Large intestine (tissue), 3 donors: Measurements from ENCODE around the gene ITGA3. TPM values are rescaled to one million over a fixed set of nuclear protein-coding genes. Genes with fewer than 3 reads are reported as not detected.

Experiments
- DNase-seq, 2 donors: peaks; one replicate each; pipeline versions ENCODE4 v3.0.0 to v3.0.0-alpha.2; 2013
- H3K27ac ChIP-seq: one replicate; pipeline ENCODE4 v1.5.1; 2013; ENCODE audit warnings: low read length
- H3K27me3 ChIP-seq: 2 replicates; pipeline ENCODE4 v1.6.1; 2013; ENCODE audit warnings: low read length; ENCODE audit not compliant: control insufficient read depth, insufficient read depth
- H3K36me3 ChIP-seq: 2 replicates; pipeline ENCODE4 v1.6.1; 2013; ENCODE audit warnings: low read length; ENCODE audit not compliant: control insufficient read depth, insufficient read depth
- H3K4me1 ChIP-seq: one replicate; pipeline ENCODE4 v1.6.1; 2013; ENCODE audit warnings: low read length; ENCODE audit not compliant: control insufficient read depth, insufficient read depth
- H3K4me3 ChIP-seq: one replicate; pipeline ENCODE4 v1.5.1; 2013; ENCODE audit warnings: low read length
- H3K9me3 ChIP-seq: one replicate; pipeline ENCODE4 v1.6.1; 2013; ENCODE audit warnings: mild to moderate bottlenecking, low read depth, low read length, moderate library complexity; ENCODE audit not compliant: control insufficient read depth
- WGBS: methylation state at CpG from one replicate; pipeline ENCODE4 v1.1.5; 2013; ENCODE audit warnings: low lambda C conversion rate; ENCODE audit not compliant: insufficient coverage; 5-methylcytosine and 5-hydroxymethylcytosine counted together
- polyA plus RNA-seq: library from polyadenylated mRNA; unstranded; fragments of 120-200 nt; gene quantifications from one replicate; pipeline ENCODE4 v1.2.1, GENCODE V29; 2013

The ITGA3 gene
- polyA plus RNA-seq, 1 donor: 61.8 TPM

DNA sequence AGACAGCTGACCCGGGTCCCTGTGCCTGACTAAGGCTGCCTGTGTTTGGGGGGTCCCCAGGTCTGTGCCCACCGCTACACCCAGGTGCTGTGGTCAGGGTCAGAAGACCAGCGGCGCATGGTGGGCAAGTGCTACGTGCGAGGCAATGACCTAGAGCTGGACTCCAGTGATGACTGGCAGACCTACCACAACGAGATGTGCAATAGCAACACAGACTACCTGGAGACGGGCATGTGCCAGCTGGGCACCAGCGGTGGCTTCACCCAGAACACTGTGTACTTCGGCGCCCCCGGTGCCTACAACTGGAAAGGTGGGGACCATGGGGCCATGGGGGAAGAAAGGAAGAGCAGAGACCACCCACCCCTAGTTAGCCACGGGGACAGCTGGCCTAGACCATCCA is 12.1 kb downstream of the ITGA3 start:
- no peak overlapping the region for H3K27ac ChIP-seq
- no peak overlapping the region for H3K4me3 ChIP-seq
- peaks cover 12% of the 10 kb centered on the region for H3K4me1 ChIP-seq
- peaks cover 56% of the 10 kb centered on the region for H3K36me3 ChIP-seq
- H3K9me3 ChIP-seq: peaks cover 9% of the 10 kb centered on the region
- H3K27me3 ChIP-seq: no peaks in the 10 kb centered on the region
- no peak for DNase-seq
- WGBS: no CpG with 5 or more reads among the region's 13 CpGs

DNA sequence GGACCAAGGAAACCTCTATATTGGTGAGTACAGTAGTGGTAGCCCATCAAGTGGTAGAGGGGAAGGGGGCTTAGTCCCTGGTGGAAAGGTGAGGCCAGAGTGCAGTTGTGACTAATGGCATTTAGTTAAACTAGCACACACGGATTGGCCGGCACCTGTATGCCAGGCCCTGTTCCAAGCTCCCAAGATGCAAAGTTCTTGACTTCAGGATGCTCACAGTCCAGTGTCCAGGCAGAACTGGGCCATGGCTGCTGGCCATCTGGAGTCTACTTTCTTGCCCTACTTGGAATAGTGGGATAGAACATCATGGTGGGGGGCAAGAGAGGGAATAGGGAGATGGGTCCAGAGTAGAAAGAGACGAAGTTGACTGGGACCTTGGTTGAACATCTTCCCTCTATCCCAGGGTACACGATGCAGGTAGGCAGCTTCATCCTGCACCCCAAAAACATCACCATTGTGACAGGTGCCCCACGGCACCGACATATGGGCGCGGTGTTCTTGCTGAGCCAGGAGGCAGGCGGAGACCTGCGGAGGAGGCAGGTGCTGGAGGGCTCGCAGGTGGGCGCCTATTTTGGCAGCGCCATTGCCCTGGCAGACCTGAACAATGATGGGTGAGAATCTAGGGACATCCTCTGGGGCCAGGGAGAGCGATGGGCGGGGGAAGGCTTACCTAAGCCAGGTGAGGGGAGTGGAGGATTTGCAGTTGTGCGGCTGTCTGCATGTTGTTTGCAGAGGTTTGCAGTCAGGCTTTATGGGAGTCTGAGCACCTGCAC is 15.2 kb downstream of the ITGA3 start:
- WGBS: no CpG with 5 or more reads among the region's 16 CpGs
- H3K9me3 ChIP-seq: peaks cover 9% of the 10 kb centered on the region
- H3K4me1 ChIP-seq: no peaks in the 10 kb centered on the region
- H3K27ac ChIP-seq: no peak overlapping the region
- no peak for DNase-seq
- no peak overlapping the region for H3K4me3 ChIP-seq
- peaks cover 81% of the 10 kb centered on the region for H3K36me3 ChIP-seq
- no peaks in the 10 kb centered on the region for H3K27me3 ChIP-seq

DNA sequence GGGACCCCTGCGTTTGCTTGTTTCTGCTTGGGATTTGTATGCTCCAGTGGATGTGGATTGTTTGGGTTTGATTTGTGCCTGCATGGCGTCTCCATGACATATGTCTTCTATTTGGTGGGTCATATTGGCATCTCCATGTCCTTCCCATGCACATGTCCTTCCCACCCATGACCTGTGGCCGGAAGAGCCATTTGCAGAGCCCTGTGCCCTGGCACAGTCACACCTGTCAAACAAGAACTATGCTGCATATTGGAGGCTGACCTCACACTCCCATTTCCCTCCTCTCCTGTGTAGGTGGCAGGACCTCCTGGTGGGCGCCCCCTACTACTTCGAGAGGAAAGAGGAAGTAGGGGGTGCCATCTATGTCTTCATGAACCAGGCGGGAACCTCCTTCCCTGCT is 15.8 kb downstream of the ITGA3 start:
- Histone ChIP-seq H3K4me3 (no peak overlapping the region), H3K4me1 (no peaks in the 10 kb centered on the region), H3K27me3 (no peaks in the 10 kb centered on the region), H3K27ac (no peak overlapping the region), H3K9me3 (peaks cover 9% of the 10 kb centered on the region), H3K36me3 (peaks cover 79% of the 10 kb centered on the region)
- no CpG with 5 or more reads among the region's 6 CpGs for WGBS
- no peak for DNase-seq

DNA sequence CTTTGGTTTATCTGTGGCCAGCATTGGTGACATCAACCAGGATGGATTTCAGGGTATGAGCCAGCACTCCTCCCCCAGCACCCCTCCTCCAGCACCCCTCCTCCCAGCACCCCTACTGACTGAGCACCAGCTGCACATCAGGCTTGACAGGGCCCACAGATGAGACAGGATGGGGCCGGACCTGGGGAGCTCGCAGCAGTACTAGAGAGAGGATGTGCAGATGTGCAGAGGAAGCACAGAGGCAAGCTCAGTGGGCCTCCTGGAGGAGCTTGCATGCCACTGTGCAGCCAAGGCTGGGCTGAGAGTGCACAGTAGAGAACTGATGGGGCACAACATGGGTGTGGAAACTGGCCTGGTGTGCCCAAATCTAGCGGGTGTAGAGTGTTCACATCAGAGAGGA is 16.2 kb downstream of the ITGA3 start:
- Histone ChIP-seq H3K27ac (no peak overlapping the region), H3K36me3 (peaks cover 77% of the 10 kb centered on the region), H3K27me3 (no peaks in the 10 kb centered on the region), H3K4me3 (no peak overlapping the region), H3K4me1 (no peaks in the 10 kb centered on the region), H3K9me3 (peaks cover 9% of the 10 kb centered on the region)
- no peak for DNase-seq
- no CpG with 5 or more reads among the region's 3 CpGs for WGBS

DNA sequence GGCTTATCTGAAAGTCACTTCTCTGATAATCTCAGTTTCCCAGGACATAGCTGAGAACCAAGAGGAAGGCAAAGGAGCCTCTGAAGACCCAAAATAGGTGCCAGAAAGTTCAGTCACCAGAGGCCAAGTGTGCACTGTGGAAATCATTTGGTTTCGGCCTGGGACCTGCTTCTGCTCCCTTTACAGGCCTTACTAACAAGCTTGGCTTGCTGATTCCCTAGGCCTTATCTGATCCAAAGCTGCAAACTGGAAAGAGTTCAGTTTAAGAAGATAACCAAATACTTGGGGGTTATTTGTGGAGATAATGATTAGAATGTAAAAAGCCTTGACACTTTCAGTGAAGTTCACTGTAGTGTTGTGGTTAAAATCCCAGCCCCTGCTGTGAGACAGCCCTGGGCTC is 17.0 kb downstream of the ITGA3 start:
- Histone ChIP-seq H3K36me3 (peaks cover 77% of the 10 kb centered on the region), H3K4me1 (no peaks in the 10 kb centered on the region), H3K9me3 (peaks cover 9% of the 10 kb centered on the region), H3K4me3 (no peak overlapping the region), H3K27ac (no peak overlapping the region), H3K27me3 (no peaks in the 10 kb centered on the region)
- DNase-seq: no peak
- WGBS: no CpG with 5 or more reads among the region's 1 CpG

DNA sequence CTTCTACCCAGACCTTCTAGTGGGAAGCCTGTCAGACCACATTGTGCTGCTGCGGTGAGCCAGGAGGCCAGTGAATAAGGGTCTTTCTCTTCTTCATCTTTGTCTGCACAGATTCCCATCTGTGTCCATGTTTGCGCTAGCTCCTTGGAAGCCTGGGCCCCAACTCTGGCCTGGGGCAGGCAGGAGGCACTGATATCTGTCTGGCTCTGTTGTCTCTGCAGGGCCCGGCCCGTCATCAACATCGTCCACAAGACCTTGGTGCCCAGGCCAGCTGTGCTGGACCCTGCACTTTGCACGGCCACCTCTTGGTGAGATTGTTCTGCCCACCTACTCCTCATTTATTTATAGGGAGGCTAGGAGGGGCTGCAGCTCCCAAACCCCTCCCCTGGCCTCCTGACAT is 18.3 kb downstream of the ITGA3 start:
- Histone ChIP-seq H3K27me3 (no peaks in the 10 kb centered on the region), H3K27ac (no peak overlapping the region), H3K4me3 (no peak overlapping the region), H3K9me3 (peaks cover 9% of the 10 kb centered on the region), H3K36me3 (peaks cover 81% of the 10 kb centered on the region), H3K4me1 (no peaks in the 10 kb centered on the region)
- DNase-seq: no peak
- WGBS: no CpG with 5 or more reads among the region's 6 CpGs

DNA sequence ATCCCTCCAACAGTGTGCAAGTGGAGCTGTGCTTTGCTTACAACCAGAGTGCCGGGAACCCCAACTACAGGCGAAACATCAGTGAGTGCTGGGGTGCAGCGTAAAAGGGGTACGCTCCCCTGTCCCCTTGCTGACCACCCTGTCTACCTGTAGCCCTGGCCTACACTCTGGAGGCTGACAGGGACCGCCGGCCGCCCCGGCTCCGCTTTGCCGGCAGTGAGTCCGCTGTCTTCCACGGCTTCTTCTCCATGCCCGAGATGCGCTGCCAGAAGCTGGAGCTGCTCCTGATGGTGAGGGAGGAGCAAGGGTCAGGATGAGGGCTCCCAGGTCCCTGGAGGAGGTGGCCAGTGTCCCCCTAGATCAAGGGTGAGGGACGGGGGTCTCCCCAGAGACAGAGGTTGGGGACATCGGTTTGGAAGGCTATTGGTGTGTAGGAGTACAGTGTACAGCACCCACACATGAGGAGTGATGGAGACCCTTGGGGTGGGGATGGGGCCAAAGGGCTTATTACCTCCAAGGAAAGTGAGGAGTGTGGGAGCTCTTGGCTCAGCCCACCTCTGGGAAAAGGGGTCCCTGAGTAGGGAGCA is 19.6 kb downstream of the ITGA3 start:
- Histone ChIP-seq H3K36me3 (peaks cover 85% of the 10 kb centered on the region), H3K9me3 (peaks cover 9% of the 10 kb centered on the region), H3K4me1 (no peaks in the 10 kb centered on the region), H3K27me3 (no peaks in the 10 kb centered on the region), H3K4me3 (no peak overlapping the region), H3K27ac (no peak overlapping the region)
- DNase-seq: no peak
- no CpG with 5 or more reads among the region's 16 CpGs for WGBS

DNA sequence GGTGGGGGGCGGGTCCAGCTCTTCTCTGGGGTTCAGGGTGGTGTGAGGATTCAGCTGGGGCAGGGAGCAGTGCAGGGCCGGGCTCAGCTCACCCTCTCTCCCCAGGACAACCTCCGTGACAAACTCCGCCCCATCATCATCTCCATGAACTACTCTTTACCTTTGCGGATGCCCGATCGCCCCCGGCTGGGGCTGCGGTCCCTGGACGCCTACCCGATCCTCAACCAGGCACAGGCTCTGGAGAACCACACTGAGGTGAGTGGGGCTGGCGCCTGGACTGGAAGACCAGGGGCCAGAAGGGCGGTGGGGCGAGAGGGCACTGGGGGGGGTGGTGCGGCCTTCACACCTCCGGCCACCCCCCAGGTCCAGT is 20.3 kb downstream of the ITGA3 start:
- H3K9me3 ChIP-seq: peaks cover 6% of the 10 kb centered on the region
- peaks cover 85% of the 10 kb centered on the region for H3K36me3 ChIP-seq
- no peak for DNase-seq
- WGBS: no CpG with 5 or more reads among the region's 16 CpGs
- no peak overlapping the region for H3K27ac ChIP-seq
- no peak overlapping the region for H3K4me3 ChIP-seq
- no peaks in the 10 kb centered on the region for H3K4me1 ChIP-seq
- H3K27me3 ChIP-seq: no peaks in the 10 kb centered on the region

DNA sequence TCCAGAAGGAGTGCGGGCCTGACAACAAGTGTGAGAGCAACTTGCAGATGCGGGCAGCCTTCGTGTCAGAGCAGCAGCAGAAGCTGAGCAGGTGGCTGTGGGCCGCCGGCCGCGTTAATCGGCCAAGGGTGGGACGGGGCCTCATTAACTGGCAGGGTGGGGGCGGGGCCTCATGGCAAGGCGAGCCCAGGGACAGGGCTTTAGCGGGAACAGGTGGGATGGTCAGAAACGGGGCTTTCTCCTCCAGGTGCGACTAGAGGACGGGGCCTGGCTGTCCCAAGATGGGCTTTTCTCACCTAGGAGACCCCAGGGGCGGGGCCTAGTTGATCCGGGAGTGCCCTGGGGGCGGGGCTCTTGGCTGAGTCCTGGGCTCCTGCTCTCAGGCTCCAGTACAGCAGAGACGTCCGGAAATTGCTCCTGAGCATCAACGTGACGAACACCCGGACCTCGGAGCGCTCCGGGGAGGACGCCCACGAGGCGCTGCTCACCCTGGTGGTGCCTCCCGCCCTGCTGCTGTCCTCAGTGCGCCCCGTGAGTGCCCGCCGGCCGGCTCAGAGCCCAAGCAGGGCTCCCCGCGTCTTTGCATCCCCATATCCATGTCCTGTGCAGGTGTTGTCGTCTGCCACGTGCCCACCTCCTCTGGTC is 20.8 kb downstream of the ITGA3 start:
- no peaks in the 10 kb centered on the region for H3K27me3 ChIP-seq
- H3K4me3 ChIP-seq: no peak overlapping the region
- peak in 1 of 2 donors; percentile 41 for DNase-seq
- peaks cover under 1% of the 10 kb centered on the region for H3K9me3 ChIP-seq
- H3K27ac ChIP-seq: no peak overlapping the region
- no peaks in the 10 kb centered on the region for H3K4me1 ChIP-seq
- H3K36me3 ChIP-seq: peaks cover 85% of the 10 kb centered on the region
- WGBS: no CpG with 5 or more reads among the region's 39 CpGs

DNA sequence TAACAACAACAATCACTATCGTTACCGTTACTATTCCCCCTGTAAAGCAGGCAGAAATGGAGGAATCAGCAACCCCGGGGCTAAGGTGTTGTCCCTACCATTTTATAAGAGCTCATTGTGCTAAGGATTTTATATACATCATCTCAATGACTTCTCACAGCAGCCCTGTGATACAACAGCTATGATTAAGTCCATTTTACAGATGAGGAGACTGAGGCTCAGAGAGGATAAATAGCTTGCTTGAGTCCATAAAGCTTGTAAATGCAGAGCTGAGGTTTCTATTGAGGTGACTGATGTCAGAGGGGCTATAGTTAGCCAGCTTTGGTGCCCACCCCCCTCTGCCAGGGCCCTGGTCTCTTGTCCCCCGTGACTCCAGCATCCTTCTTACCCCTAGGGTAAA is 22.5 kb downstream of the ITGA3 start:
- no peak for DNase-seq
- no peaks in the 10 kb centered on the region for H3K4me1 ChIP-seq
- no peaks in the 10 kb centered on the region for H3K9me3 ChIP-seq
- no peaks in the 10 kb centered on the region for H3K27me3 ChIP-seq
- WGBS: no CpG with 5 or more reads among the region's 4 CpGs
- no peak overlapping the region for H3K4me3 ChIP-seq
- peaks cover 72% of the 10 kb centered on the region for H3K36me3 ChIP-seq
- no peak overlapping the region for H3K27ac ChIP-seq
